ENCODE measurements around the gene ADAMTS1. TPM values are rescaled to one million over a fixed set of nuclear protein-coding genes. Genes with fewer than 3 reads are reported as not detected.

Gene ADAMTS1
- total RNA-seq, 1 experiment from 2014 or later: 35.6 TPM

DNA sequence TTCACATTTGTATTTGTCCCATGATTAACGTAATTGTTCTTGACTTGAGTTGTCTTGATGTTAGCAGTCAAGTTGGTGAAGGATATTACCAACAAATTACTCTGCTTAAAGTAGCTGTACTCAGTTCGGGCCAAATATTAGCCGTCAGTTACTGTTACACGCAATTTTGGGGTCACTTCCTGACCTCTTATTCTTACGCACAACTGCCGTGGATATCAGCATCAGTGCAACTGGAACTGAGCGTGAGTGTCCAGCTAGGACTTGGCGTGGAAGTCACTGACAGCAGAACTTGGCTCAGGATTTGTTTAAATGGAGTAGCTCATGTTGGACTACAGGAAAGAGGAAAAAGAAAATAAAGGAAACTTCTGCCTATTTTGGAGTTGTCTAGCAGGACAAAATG, 56.4 kb downstream of the ADAMTS1 start:
- Mint-ChIP-seq H3K9me3 (no peaks in the 10 kb centered on the region; the same call in 1 of the 2 replicates), H3K27me3 (ENCODE audit: low read depth) (no peaks in the 10 kb centered on the region), H3K27ac (no peak overlapping the region), H3K4me3 (no peak overlapping the region), H3K4me1 (no peaks in the 10 kb centered on the region), H3K36me3 (no peaks in the 10 kb centered on the region)
- no peak for TF ChIP-seq GABPB1 (CRISPR knock-in tag; IDR thresholded peaks at IDR 0.05)
- ATAC-seq (no peak), DNase-seq (ENCODE audit: low spot score) (no peak)
- CTCF ChIA-PET: no interaction called here
- POLR2A ChIA-PET: no interaction called here

Other genes with a start within 250 kb of the ADAMTS1 start
- 0.57 to 1.6 TPM (median 0.64 TPM) in 3 replicates for gene ADAMTS5, start 121.7 kb upstream of the ADAMTS1 start, total RNA-seq (2021)

All from WTC11 (cell line).